C4-2B (cell line): ENCODE results near the gene ARHGEF2.

Experiments used
- CTCF ChIP-seq: fragments of 450-650 bp; conservative IDR thresholded peaks from 2 replicates; pipeline ENCODE4 v1.5.1; 2017; ENCODE audit warnings: mild to moderate bottlenecking
- ZFX ChIP-seq: fragments of 450-650 bp; IDR thresholded peaks from 2 replicates; pipeline ENCODE4 v1.6.1; 2017

DNA sequence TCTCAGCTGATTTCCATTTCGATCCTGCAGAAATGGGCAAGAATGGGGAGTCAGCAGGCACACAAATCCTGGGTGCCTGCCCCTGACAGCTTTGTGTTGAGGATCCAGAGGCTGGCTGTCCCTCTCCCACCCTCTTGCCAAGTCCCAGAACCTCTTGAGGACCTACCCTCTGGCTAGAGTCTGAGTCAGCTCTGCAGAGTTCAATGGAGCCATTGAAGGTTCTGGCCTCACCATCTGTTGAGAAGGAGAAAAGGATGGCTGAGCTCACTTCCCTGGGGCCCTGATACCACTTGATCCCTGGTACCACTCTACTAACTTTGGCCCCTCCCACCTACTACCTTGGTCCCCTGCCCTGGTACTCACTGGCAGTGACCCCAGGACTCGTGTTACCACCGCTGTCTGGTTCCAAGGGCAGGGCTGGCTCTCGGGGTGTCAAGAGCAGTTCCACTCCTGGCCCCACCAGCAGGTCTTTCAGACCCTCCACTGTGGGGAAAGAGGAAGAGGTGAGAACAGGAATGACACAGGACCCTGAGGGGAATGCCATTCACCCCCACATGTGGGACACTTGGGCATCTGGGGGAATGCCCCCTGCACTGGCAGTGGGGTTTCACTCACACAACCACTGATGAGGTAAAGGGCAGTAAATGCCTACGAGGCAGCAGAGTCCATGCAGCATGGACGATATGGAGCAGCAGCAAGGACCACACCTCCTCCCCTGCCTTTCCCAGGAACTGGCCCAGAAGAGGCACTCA is 26.4 kb downstream of the ARHGEF2 start:
- TF ChIP-seq CTCF (no peak), ZFX (no peak)
